GM19452 (cell line): ENCODE measurements around the gene COG1.

Experiments
- ATAC-seq: cut with Tn5 transposase; IDR thresholded peaks from one replicate; pipeline ENCODE4 v1.9.1; 2021; ENCODE audit not compliant: unreplicated experiment

Gene COG1

DNA sequence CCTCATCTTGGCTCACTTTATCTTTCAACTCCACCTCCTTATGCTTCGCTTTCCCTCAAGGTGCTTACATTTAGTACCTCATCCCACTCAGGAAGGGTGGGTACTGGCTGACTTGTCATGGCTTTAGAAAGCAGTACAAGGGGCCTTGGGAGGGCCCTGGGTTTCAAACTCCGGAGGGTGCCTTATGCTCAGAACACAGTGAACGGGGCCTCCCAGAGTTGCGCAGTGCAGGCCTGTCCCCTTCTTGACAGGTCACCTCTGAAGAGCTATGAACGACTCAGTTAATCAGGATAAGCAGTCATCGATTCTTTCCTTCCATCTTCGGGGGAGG, 6.0 kb downstream of the COG1 start:
- no peak for ATAC-seq

DNA sequence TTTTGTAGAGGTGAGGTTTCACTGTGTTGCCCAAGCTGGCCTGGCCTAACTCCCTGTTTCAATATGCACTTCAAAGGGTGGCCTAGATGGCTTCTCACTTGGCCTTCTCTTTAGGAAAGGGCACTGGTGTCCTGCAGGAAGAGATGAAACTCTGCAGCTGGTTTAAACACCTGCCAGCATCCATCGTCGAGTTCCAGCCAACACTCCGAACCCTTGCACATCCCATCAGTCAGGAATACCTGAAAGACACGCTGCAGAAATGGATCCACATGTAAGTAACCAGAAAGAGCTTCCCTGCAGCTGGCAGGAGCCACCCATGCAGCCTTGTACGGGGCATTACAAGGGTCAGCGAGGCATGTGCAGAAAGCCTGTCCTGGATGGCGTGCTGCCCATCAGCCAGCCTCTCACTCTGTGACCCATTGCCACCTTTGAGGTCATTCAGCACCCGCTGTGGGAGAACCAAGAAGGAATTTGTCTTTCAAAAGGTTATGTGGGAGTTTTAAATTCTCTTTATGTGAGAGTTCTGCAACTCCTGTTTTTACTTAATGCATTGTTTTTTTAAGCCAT, 7.0 kb downstream of the COG1 start:
- ATAC-seq = no peak

DNA sequence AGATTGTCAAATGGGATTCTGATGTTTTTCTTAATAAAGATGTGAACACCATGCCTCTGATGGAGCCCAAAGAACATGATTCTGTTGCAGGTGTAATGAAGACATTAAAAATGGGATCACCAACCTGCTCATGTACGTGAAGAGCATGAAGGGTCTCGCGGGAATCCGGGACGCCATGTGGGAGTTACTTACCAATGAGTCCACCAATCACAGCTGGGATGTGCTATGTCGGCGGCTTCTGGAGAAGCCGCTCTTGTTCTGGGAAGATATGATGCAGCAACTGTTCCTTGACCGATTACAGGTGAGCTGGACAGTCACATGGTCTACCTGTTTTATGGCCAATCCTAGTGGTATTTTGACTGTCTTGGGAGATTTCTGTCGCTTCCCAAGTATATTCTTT, 7.6 kb downstream of the COG1 start:
- no peak for ATAC-seq

DNA sequence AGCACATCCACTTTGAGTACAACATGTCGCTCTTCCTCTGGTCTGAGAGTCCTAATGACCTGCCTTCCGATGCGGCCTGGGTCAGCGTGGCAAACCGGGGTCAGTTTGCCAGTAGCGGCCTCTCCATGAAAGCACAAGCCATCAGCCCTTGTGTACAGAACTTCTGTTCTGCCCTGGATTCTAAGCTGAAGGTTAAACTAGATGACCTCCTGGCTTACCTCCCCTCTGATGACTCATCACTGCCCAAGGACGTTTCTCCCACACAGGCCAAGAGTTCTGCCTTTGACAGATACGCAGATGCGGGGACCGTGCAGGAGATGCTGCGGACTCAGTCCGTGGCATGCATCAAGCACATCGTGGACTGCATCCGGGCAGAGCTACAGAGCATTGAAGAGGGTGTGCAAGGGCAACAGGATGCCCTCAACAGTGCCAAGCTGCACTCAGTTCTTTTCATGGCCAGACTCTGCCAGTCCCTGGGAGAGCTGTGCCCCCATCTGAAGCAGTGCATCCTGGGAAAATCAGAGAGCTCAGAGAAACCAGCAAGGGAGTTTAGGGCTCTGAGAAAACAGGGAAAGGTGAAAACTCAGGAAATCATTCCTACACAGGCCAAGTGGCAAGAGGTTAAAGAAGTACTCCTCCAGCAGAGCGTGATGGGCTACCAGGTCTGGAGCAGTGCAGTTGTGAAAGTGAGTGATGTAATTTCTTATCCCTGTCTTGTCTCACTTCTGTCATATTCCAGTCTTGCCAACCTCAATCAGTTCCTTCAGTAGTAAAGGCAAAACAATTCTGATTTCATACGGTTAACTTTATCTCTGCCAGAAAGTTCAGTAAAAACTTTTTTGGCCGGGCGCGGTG, 8.6 kb downstream of the COG1 start:
- ATAC-seq = no peak

- ATAC-seq = no peak
Observed at GRCh38 chr17:73203135-73203787, 10.4 kb downstream of the COG1 start.

- ATAC-seq = no peak
Observed at GRCh38 chr17:73203788-73204479, 11.1 kb downstream of the COG1 start.

DNA sequence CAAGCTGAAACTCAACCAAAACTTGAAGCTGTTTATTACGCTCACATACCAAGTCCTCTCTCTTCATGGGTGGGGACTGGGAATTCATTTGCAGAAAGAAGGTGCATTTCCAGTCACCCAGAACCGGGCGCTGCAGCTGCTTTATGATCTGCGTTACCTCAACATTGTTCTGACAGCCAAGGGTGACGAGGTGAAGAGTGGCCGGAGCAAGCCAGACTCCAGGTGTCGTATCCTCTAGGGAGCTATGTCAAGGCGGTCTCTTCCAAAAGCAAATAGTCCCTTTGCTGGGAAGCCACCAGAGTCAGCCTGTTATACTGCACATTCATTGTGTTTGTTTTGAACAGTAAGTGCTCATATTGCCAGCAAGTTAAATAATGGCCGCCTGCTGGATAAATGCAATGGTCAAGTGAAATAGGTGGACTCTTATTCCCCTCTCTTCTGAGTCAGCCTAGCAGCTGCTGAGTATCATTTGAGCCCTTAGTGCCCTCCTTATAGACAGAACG, 12.7 kb downstream of the COG1 start:
- no peak for ATAC-seq

GRCh38 chr17:73208139-73208827, 15.4 kb downstream of the COG1 start:
- no peak for ATAC-seq

GRCh38 chr17:73209436-73209835, 16.6 kb downstream of the COG1 start:
- ATAC-seq = no peak

DNA sequence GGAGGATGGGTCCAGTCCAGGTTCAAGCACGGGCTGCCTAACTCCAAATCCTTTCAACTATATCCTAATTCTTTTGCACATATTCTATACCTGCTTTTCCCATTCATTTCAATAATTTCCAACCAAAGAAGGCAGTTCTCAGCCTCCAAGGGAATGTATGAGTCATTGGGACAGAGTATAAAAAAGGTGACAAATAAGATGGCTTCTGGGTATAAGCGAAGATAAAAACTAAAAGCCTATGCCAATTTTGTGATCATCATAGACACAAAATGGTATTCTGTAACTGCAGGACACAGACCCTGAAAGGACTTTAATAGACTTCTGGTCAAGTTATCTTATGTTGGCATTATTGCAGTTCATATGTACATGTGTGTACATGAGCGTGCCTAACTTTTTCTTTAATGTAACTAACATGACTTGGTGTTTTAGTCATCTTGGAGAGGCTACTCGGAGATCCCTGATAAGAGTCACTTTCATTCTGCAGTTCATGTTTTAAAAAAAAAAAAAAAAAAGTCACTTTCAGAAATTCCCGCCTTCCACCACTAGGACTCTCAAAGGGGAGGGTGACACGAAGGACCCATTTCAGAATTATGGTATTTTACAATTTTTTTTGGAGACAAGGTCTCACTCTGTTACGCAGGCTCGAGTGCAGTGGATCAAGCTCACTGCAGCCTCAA, 17.3 kb downstream of the COG1 start:
- no peak for ATAC-seq

- ATAC-seq = no peak
Observed at GRCh38 chr17:73211745-73212144, 18.9 kb downstream of the COG1 start.

- ATAC-seq = no peak
Observed at GRCh38 chr17:73214008-73214407, 21.2 kb downstream of the COG1 start.

GRCh38 chr17:73214851-73215250, 22.0 kb downstream of the COG1 start:
- ATAC-seq = no peak

DNA sequence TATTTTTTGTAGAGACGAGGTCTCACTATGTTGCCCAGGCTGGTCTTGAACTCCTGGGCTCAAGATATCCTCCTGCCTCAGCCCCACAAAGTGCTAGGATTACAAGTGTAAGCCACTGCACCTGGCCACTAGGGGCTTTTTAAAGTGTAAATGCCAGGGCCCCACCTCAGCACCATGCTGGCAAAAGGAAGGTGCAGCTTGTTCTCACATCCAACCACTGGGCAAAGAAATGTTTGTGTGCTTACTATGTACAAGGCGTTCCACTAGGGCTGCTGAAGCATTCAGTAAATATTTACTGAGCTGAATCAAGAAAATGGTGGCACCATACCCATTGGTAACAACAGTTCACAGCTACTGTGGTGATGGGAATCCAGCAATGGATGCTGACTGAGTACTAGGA, 22.6 kb downstream of the COG1 start:
- ATAC-seq = no peak

- ATAC-seq = no peak
Observed at GRCh38 chr17:73223626-73224230, 30.9 kb downstream of the COG1 start.

DNA sequence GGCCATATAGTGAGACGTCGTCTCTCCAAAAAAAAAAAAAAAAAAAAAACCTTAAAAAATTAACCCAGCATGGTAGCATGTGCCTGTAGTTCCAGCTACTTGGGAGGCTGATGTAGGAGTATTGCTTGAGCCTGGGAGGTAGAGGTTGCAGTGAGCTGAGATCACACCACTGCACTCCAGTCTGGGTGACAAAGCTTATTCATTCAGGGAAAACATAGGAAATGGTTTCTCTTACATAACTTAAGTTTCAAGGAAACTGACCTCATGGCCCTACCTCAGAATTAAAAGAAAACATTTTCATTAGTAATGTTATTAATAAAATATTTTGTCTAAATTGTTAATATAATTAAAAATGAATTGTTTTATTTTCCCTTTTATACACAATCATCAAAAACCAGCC, 31.4 kb downstream of the COG1 start:
- ATAC-seq = no peak

DNA sequence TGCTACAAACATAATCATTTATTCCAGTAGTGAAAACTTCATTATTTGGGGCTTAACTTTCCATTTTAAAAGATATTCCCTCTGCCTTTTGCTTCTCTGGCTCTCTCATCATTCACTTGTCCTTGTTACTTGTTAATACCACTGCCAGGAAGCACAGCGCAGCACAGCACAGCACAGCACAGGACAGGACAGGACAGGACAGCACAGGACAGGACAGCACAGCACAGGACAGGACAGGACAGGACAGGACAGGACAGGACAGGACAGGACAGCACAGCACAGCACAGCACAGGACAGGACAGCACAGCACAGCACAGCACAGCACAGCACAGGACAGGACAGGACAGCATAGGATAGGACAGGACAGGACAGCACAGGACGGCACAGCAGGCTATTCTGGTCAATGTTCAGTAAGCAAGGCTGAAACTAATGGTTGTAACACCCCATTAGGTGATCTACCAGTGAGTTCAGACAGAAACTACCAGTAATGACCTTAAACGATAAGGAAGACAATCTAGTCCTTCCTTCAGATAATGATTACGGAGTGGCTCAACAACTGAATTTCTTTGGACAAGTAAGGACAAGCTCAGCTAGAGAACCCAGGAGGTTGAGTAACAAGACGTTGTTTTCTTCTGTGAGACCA, 31.9 kb downstream of the COG1 start:
- ATAC-seq = no peak

DNA sequence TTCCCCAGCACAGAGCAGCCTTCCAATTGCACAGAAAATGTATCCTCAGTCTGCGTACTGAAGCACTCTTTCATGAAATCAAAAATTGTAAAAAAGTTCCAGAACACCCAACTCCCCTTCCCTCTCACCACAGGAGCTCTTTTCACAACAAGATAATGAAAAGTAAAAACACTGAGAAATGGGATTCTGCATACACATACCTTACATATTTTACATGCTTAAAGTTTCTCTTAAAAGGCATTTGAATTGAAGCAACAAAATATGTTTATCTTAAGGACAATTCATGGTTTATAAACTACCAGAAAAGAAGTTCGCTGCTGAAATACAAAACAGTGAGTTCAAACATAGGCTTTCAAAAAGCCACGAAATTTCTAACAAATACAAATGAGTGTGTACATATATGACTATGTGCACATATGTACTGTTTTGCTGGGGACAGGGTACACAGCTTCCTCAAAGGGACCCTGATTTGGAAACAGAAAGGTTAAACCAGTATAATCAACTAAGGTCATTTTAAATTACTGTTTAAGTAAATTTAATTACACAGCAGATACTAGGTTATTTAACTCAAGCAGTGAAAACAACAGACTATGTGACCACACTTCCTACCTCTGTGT, 33.8 kb downstream of the COG1 start:
- ATAC-seq = no peak

DNA sequence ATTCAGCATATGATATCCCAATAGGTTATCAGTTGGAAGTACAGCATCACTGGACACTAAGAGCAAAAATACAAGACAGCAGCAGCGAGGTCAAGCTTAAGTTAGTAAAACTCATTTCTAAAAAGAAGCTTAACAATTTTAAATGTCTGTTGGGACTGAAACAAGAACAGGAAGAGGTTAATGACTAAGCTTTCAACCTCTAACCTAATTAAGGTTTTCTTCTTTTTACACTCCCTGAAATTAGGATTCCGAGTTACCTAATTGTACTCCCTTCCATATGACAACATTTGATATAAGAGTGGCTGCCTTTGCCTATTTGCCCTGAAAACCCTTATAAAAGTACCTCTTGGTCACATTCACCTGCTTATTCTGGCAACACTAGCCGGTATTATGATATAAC, 34.5 kb downstream of the COG1 start:
- ATAC-seq = no peak
